BLaER1 (cell line): ENCODE measurements around the gene PRICKLE2.

Experiments
- H3K27ac ChIP-seq: shearing (Covaris generic); formaldehyde crosslinking; 2 replicates; pipeline ENCODE4 v1.8.1; 2022
- H3K27me3 ChIP-seq: shearing (Covaris generic); formaldehyde crosslinking; 2 replicates; pipeline ENCODE4 v1.8.1; 2022
- H3K36me3 ChIP-seq: shearing (Covaris generic); formaldehyde crosslinking; 2 replicates; pipeline ENCODE4 v1.8.1; 2022
- H3K4me1 ChIP-seq: shearing (Covaris generic); formaldehyde crosslinking; 2 replicates; pipeline ENCODE4 v1.8.1; 2022
- H3K4me2 ChIP-seq: shearing (Covaris generic); formaldehyde crosslinking; 2 replicates; pipeline ENCODE4 v1.8.1; 2022
- H3K4me3 ChIP-seq: shearing (Covaris generic); formaldehyde crosslinking; 2 replicates; pipeline ENCODE4 v1.8.1; 2022
- H3K9ac ChIP-seq: shearing (Covaris generic); formaldehyde crosslinking; 2 replicates; pipeline ENCODE4 v1.8.1; 2022
- H3K9me3 ChIP-seq: shearing (Covaris generic); formaldehyde crosslinking; 2 replicates; pipeline ENCODE4 v1.8.1; 2022
- H4K20me1 ChIP-seq: shearing (Covaris generic); formaldehyde crosslinking; 2 replicates; pipeline ENCODE4 v1.8.1; 2022
- Cebpa-rat ChIP-seq: shearing (Covaris generic); IDR thresholded peaks from 2 replicates; pipeline ENCODE4 v1.8.1; 2022

The PRICKLE2 gene

GRCh38 chr3:64266065-64266931, 41.0 kb upstream of the PRICKLE2 start:
- Histone ChIP-seq H3K9me3 (peaks cover 3% of the 10 kb centered on the region; the same call in 1 of the 2 replicates), H3K9ac (no peak overlapping the region), H3K4me3 (no peak overlapping the region), H3K27me3 (no peaks in the 10 kb centered on the region), H3K4me2 (no peak overlapping the region), H3K4me1 (peaks cover 8% of the 10 kb centered on the region), H3K36me3 (no peaks in the 10 kb centered on the region), H4K20me1 (no peaks in the 10 kb centered on the region), H3K27ac (no peak overlapping the region)
- no peak for TF ChIP-seq Cebpa-rat

GRCh38 chr3:64265646-64266045, 40.4 kb upstream of the PRICKLE2 start:
- no peak for TF ChIP-seq Cebpa-rat
- Histone ChIP-seq H3K4me2 (no peak overlapping the region), H3K4me3 (no peak overlapping the region), H3K4me1 (peaks cover 8% of the 10 kb centered on the region), H3K27me3 (no peaks in the 10 kb centered on the region), H3K9me3 (no peaks in the 10 kb centered on the region), H3K27ac (no peak overlapping the region), H3K9ac (no peak overlapping the region), H3K36me3 (no peaks in the 10 kb centered on the region), H4K20me1 (no peaks in the 10 kb centered on the region)

GRCh38 chr3:64264501-64265109, 39.3 kb upstream of the PRICKLE2 start:
- H4K20me1 ChIP-seq = no peaks in the 10 kb centered on the region
- H3K9ac ChIP-seq = no peak overlapping the region
- H3K4me3 ChIP-seq = no peak overlapping the region
- H3K4me1 ChIP-seq = 0 out of 2 replicates have a peak, but pooled peaks cover under 1% of the 10 kb centered on the region
- no peaks in the 10 kb centered on the region for H3K27me3 ChIP-seq
- no peaks in the 10 kb centered on the region for H3K9me3 ChIP-seq
- TF ChIP-seq Cebpa-rat = no peak
- H3K36me3 ChIP-seq = no peaks in the 10 kb centered on the region
- H3K4me2 ChIP-seq = no peak overlapping the region
- no peak overlapping the region for H3K27ac ChIP-seq

DNA sequence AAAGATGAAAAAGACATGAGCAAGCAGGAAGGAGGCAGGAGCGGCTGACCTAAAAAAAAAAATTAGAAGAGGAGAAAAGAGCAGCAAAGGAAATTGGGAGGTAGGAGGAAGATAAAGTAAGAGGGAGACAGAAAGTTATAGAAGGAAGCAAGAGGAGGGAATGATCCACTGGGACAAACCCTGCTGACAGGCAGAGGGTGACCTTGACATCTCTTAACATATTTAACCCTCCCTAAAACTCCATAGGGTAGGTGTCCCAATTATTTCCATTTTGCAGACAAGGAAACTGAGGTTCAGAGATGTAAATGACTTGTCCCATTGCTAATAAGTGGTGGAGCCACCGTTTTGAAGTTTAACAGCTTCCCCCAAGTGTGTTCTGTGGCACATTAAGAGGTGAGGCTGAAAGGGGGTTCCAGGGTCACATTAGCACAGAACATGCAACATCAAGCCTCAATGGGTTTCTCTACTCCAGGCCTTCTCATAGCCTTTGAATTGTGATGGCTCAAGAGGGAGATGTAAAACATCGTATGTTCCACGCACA, 37.4 kb upstream of the PRICKLE2 start:
- Histone ChIP-seq H3K4me1 (no peaks in the 10 kb centered on the region), H3K27me3 (no peaks in the 10 kb centered on the region), H3K4me2 (no peak overlapping the region), H4K20me1 (no peaks in the 10 kb centered on the region), H3K27ac (no peak overlapping the region), H3K9ac (no peak overlapping the region), H3K36me3 (no peaks in the 10 kb centered on the region), H3K4me3 (no peak overlapping the region), H3K9me3 (no peaks in the 10 kb centered on the region)
- no peak for TF ChIP-seq Cebpa-rat

DNA sequence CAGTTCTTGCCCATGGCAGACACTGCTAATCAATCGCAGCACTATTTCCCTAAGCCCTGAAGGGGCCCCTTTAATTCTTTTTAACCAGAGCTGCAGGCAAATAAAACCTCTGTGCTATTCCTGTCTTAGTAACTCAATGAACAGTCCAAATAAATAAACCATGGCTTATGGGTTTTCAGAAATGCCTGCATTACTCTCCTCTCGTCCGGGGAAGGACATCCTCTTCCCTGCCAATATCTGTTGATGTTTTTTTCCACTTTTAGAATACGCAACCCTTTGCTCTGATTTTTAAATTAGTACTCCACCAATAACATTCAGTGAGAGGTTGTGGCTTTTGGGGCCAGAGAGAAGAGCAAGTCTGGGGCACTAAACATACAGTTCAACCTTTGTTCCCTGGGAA, 35.2 kb upstream of the PRICKLE2 start:
- TF ChIP-seq Cebpa-rat = no peak
- Histone ChIP-seq H3K27ac (no peak overlapping the region), H3K27me3 (no peaks in the 10 kb centered on the region), H3K4me3 (no peak overlapping the region), H3K9me3 (no peaks in the 10 kb centered on the region), H3K4me1 (no peaks in the 10 kb centered on the region), H3K4me2 (no peak overlapping the region), H3K36me3 (no peaks in the 10 kb centered on the region), H3K9ac (no peak overlapping the region), H4K20me1 (no peaks in the 10 kb centered on the region)

DNA sequence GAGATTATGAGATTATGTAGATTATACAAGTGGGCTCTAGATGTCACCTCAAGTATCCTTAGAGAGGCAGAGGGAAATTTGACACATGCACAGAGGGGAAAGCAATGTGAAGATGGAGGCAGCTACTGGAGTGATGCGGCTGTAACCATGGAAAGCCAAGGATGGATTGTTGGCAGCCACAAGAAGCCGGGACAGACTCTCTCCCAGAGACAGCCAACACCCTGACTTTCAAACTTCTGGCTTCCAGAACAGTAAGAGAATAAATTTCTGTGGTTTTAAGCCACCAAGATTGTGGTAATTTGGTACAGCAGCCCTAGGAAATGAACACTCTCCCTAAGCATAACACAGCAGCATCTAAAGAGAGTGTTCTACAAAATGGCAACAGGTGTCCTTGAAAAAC, 34.4 kb upstream of the PRICKLE2 start:
- Histone ChIP-seq H3K27me3 (no peaks in the 10 kb centered on the region), H4K20me1 (no peaks in the 10 kb centered on the region), H3K4me2 (no peak overlapping the region), H3K36me3 (no peaks in the 10 kb centered on the region), H3K4me1 (no peaks in the 10 kb centered on the region), H3K9ac (no peak overlapping the region), H3K4me3 (no peak overlapping the region), H3K9me3 (no peaks in the 10 kb centered on the region), H3K27ac (no peak overlapping the region)
- no peak for TF ChIP-seq Cebpa-rat

DNA sequence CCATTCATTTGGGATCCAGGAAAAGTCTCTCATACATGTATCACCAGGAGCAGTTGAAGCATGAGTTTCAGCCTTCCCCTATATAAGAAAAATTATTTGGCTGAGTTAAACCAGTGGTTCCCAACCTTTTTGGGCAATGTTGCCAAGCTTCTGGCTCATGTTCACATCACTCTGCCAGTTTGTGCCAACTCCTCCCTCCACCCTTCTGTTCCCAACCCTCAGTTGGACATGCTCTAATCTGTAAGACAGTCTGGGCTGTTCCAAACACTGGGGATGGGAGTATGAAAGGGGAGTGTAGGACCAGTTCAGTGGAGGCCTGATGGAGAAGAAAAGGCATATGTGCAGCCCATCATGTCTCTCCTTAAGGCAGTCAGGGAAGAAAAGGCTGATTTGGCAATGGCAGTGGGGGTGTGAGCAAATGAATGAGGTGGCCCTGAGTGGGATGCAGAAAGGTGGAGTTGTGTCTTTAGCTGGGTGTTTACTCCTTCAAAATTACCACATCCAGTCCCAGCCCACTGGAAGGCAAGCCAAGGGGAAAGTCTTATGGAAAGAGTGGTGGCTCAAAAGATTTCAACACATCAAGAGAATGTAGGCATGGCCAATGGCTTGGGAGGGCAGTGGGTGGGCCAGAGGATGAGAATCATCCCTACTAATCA, 32.0 kb upstream of the PRICKLE2 start:
- Histone ChIP-seq H3K4me2 (no peak overlapping the region), H3K9me3 (no peaks in the 10 kb centered on the region), H3K27ac (no peak overlapping the region), H3K27me3 (no peaks in the 10 kb centered on the region), H3K4me1 (no peaks in the 10 kb centered on the region), H4K20me1 (no peaks in the 10 kb centered on the region), H3K9ac (no peak overlapping the region), H3K36me3 (no peaks in the 10 kb centered on the region), H3K4me3 (no peak overlapping the region)
- TF ChIP-seq Cebpa-rat = no peak

DNA sequence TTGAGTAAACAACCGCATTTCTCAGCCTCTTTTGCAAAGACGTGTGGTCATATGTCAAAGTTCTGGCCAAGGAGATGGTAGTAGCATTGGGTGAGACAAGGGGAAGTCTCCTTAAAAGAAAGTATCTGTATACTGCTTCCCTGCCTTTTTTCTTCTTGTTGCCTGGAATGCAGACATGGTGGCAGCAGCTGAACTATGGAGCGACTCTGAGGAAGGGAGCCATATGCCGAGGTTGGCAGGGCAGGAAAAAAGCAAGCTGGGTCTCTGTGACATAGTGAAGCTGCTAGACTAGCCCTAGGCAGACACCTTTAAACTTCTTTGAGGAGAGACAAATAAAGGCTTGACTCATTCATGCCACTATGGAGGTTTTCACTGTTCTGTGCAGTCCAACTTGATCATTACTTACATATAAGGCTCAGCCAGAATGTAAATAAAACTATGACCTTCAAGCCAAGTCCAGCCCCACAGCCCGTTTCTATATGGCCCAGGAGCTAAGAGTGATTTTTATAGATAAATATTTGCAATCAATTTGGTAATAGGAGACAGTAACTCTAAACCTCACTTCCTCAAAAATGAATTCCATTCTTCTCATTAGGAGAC, 30.6 kb upstream of the PRICKLE2 start:
- no peaks in the 10 kb centered on the region for H4K20me1 ChIP-seq
- H3K4me2 ChIP-seq = no peak overlapping the region

GRCh38 chr3:64254443-64254842, 29.2 kb upstream of the PRICKLE2 start:
- Histone ChIP-seq H3K4me2 (no peak overlapping the region), H3K9ac (no peak overlapping the region), H4K20me1 (no peaks in the 10 kb centered on the region), H3K4me1 (no peaks in the 10 kb centered on the region), H3K27ac (no peak overlapping the region), H3K27me3 (no peaks in the 10 kb centered on the region), H3K9me3 (no peaks in the 10 kb centered on the region), H3K4me3 (no peak overlapping the region), H3K36me3 (no peaks in the 10 kb centered on the region)
- TF ChIP-seq Cebpa-rat = no peak

More for the DNA sequence above, 30.6 kb upstream of the PRICKLE2 start:
- Histone ChIP-seq H3K9ac (no peak overlapping the region), H3K27me3 (no peaks in the 10 kb centered on the region), H3K36me3 (no peaks in the 10 kb centered on the region), H3K9me3 (no peaks in the 10 kb centered on the region), H3K27ac (no peak overlapping the region), H3K4me3 (no peak overlapping the region), H3K4me1 (no peaks in the 10 kb centered on the region)
- no peak for TF ChIP-seq Cebpa-rat
